ENCODE measurements around the gene TNFRSF12A.
A peak's percentile ranks its signal among the peaks of the same experiment; 100 is the strongest.

The TNFRSF12A gene

GRCh38 chr16:3045758-3046640, 25.8 kb downstream of the TNFRSF12A start, which contains the start of gene MMP25 (continued):
- TF ChIP-seq GLI2 (tag by site-specific recombination; IDR thresholded peaks at IDR 0.05; ENCODE audit: borderline replicate concordance, low read depth) (no peak), ZNF426 (tag by site-specific recombination; IDR thresholded peaks at IDR 0.05) (no peak), ZNF18 (tag by site-specific recombination; IDR thresholded peaks at IDR 0.05) (no peak), ZNF660 (tag by site-specific recombination; IDR thresholded peaks at IDR 0.05) (no peak), BCL11B (tag by site-specific recombination; IDR thresholded peaks at IDR 0.05; ENCODE audit: low read depth) (no peak), ZNF585B (tag by site-specific recombination; IDR thresholded peaks at IDR 0.05) (no peak)

- Histone ChIP-seq H3K4me1 (ENCODE audit: control insufficient read depth, insufficient read depth, low read length) (no peaks in the 10 kb centered on the region), H3K4me3 (ENCODE audit: low read depth, low read length) (no peak overlapping the region), H3K27ac (ENCODE audit: extremely low read depth, low read depth, low read length) (no peak overlapping the region), H3K9me3 (ENCODE audit: control insufficient read depth, insufficient read depth, low read depth, low read length) (no peaks in the 10 kb centered on the region), H3K36me3 (ENCODE audit: control insufficient read depth in 2 of 2, insufficient read depth in 1 of 2, low read length in 2 of 2) (no peaks in the 10 kb centered on the region)
- CTCF ChIA-PET, result interaction anchor here (1.9 kb wide), 1 partner anchor 15 kb away, joined by 22 read pairs; no protein-coding TSS in a partner anchor
- POLR2A ChIA-PET, result interaction anchor here (1.1 kb wide), 1 partner anchor 17 kb away, joined by 4 read pairs; no protein-coding TSS in a partner anchor
- TF ChIP-seq ZNF658 (tag by site-specific recombination; IDR thresholded peaks at IDR 0.05) (no peak), ZBTB20 (tag by site-specific recombination; IDR thresholded peaks at IDR 0.05) (peak; percentile 49; the same call in 1 of the 2 replicates)
Measured at GRCh38 chr16:3046641-3047386, 26.6 kb downstream of the TNFRSF12A start.

- ChIA-PET CTCF (interaction anchor here (0.8 to 2.0 kb wide), 4 partner anchors 11 to 80 kb away, joined by 3 to 22 read pairs (median 10); no protein-coding TSS in a partner anchor), POLR2A (interaction anchor here (1.1 to 1.5 kb wide), 4 partner anchors 12 to 20 kb away, joined by 4 to 6 read pairs (median 4); no protein-coding TSS in a partner anchor)
- no peaks in the 10 kb centered on the region for H3K4me1 ChIP-seq (ENCODE audit: control insufficient read depth, insufficient read depth, low read length)
- no peaks in the 10 kb centered on the region for H3K9me3 ChIP-seq (ENCODE audit: control insufficient read depth, insufficient read depth, low read depth, low read length)
- no peak overlapping the region for H3K27ac ChIP-seq (ENCODE audit: extremely low read depth, low read depth, low read length)
- H3K36me3 ChIP-seq (ENCODE audit: control insufficient read depth in 2 of 2, insufficient read depth in 1 of 2, low read length in 2 of 2), result no peaks in the 10 kb centered on the region
- no peak overlapping the region for H3K4me3 ChIP-seq (ENCODE audit: low read depth, low read length)
- 0 out of 2 replicates have a peak, but pooled peaks have one; percentile 22 for TF ChIP-seq ZBTB20 (tag by site-specific recombination; IDR thresholded peaks at IDR 0.05)
- TF ChIP-seq INSM2 (tag by site-specific recombination; IDR thresholded peaks at IDR 0.05), result no peak
- no peak for TF ChIP-seq ZNF37A (tag by site-specific recombination; IDR thresholded peaks at IDR 0.05)
- TF ChIP-seq ZXDB (tag by site-specific recombination; IDR thresholded peaks at IDR 0.05), result no peak
- TF ChIP-seq CTCF (tag by site-specific recombination; IDR thresholded peaks at IDR 0.05), result no peak
- TF ChIP-seq ZBTB17 (tag by site-specific recombination; IDR thresholded peaks at IDR 0.05), result 0 out of 2 replicates have a peak, but pooled peaks have one; percentile 30
- no peak for TF ChIP-seq ZNF664 (tag by site-specific recombination; IDR thresholded peaks at IDR 0.05)
- TF ChIP-seq ZNF146 (tag by site-specific recombination; IDR thresholded peaks at IDR 0.05), result no peak
- no peak for TF ChIP-seq RBAK (tag by site-specific recombination; IDR thresholded peaks at IDR 0.05)
- TF ChIP-seq ZSCAN16 (tag by site-specific recombination; IDR thresholded peaks at IDR 0.05), result no peak
- TF ChIP-seq ZNF571 (tag by site-specific recombination; IDR thresholded peaks at IDR 0.05), result no peak
- TF ChIP-seq SALL2 (tag by site-specific recombination; IDR thresholded peaks at IDR 0.05; ENCODE audit: borderline replicate concordance), result no peak
- TF ChIP-seq KLF10 (tag by site-specific recombination; IDR thresholded peaks at IDR 0.05), result no peak
- TF ChIP-seq ZNF324 (tag by site-specific recombination; IDR thresholded peaks at IDR 0.05), result no peak
- TF ChIP-seq ZBTB8A (tag by site-specific recombination; IDR thresholded peaks at IDR 0.05), result 0 out of 2 replicates have a peak, but pooled peaks have one; percentile 21
- TF ChIP-seq ZNF658 (tag by site-specific recombination; IDR thresholded peaks at IDR 0.05), result no peak
Measured at GRCh38 chr16:3047387-3047720, 27.2 kb downstream of the TNFRSF12A start.
